GM12872 (cell line): ENCODE measurements around the gene IQSEC1.

Source experiments
- TF ChIP-seq, protein P1 (sequence below): IDR thresholded peaks from 3 replicates; pipeline ENCODE4 v1.5.1; 2011; ENCODE audit warnings: low read depth, mild to moderate bottlenecking, low read length, moderate library complexity; ENCODE audit not compliant: insufficient read depth

Gene IQSEC1

DNA sequence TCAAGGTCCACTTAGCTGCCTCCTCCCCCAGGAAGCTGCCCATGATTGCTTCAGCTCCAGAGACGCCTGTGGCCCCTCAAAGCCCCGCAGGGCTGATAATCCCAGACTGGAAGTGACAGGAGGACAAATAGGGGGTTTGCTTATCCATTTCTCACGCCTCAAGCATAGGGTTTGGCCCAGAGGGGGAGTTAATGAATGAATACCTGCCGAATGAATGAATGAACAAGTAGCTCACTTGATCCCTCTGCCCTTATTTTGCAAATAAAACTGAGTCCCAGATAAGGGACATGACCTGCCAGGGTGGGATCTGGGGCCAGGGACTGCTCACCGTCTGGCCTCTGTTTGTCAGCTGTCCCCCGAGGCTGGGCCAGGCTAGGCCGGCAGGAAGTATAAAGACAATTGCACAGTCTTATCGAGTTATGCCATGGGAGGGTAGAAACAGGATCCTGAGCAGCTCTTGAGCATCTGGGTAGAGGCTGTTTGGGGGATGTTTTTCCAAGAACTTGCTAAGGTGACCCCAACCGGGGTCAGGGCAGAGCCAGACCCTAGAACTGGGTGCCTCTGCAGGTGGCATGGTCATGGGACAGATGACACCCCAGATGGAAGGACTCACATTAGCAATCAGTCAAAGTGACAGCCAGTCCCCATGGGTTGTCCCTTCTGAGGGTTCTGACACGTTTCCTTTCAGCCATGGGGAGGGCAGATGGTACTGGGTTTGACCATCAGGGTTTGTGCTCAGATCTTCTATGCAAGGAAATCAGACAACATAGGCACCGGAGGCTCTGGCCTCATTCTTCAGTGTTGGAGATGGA is 45.0 kb downstream of the IQSEC1 start:
- TF ChIP-seq, protein P1, sequence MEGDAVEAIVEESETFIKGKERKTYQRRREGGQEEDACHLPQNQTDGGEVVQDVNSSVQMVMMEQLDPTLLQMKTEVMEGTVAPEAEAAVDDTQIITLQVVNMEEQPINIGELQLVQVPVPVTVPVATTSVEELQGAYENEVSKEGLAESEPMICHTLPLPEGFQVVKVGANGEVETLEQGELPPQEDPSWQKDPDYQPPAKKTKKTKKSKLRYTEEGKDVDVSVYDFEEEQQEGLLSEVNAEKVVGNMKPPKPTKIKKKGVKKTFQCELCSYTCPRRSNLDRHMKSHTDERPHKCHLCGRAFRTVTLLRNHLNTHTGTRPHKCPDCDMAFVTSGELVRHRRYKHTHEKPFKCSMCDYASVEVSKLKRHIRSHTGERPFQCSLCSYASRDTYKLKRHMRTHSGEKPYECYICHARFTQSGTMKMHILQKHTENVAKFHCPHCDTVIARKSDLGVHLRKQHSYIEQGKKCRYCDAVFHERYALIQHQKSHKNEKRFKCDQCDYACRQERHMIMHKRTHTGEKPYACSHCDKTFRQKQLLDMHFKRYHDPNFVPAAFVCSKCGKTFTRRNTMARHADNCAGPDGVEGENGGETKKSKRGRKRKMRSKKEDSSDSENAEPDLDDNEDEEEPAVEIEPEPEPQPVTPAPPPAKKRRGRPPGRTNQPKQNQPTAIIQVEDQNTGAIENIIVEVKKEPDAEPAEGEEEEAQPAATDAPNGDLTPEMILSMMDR: no peak

DNA sequence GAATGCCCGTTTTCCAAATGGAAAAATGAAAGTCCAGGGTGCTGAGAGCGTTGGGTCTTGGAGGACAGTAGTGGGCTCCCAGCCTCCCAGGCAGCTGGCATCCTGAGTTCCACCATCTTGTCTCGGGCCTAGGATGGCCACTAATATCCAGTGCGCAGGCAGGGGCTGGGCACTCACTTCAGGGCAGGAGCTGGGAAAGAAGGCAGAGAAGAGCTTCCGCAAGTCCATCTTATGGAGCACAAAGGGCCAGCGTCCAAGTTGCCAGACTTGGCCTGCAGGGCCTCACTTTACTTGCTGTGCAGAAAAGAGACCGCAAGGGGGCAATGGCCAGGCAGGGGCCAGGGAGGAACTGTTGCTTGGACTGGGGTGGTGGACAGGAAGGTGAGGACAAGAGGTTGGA is 46.1 kb downstream of the IQSEC1 start:
- TF ChIP-seq, protein P1: no peak

DNA sequence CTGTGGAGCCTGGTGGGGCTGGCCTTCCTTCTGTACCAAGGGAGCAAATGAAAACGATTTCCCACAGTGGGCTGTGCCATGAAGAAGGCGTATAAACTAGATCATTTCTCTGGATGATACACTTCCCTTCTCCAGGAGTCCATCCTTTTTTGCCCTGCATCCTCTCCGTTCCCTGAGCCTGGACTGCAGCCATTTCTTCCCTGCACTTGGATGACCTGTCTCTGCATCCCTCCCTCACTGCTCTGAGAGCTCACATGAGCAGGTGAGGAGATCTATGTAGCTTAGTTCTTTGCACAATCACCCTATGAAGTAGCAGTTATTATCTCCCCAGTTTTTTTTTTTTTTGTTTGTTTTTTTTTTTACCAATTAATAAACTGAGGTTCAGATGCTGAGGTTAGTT is 46.7 kb downstream of the IQSEC1 start:
- TF ChIP-seq, protein P1: no peak

DNA sequence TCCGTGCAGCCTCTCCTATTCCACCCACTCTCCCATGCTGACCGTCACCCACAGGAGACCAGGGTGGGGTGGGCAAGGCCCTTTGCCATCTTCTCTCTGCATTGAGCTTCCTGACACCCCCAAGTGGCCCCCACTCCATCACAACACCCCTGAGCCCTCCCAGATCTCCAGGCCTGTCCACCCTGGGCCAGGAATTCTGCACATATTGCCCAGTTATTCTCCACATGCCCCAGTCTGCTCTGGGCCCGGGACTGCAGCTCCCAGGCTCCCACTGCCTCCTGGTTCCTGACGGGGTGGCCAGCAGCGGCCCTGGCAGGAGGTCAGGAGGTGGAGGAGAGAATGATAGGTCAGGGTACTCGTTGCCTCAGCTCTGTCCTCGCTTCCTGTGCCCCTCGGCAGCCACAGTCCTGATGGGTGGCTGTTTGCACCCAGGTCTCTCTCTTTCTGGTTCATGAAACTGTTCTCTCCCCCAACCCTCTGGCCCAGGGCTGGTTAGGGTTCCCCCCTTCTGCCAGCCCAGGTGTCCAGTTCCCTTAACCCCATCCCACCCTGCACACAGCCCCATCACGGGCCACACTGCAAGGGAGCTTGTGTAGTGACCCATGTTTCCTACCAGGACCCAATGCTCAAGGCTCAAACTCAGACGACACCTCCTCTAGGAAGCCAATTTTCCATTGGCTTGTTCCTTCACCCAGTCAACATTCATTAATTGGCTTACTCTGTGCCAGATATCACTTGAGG is 47.3 kb downstream of the IQSEC1 start:
- TF ChIP-seq, protein P1: no peak

DNA sequence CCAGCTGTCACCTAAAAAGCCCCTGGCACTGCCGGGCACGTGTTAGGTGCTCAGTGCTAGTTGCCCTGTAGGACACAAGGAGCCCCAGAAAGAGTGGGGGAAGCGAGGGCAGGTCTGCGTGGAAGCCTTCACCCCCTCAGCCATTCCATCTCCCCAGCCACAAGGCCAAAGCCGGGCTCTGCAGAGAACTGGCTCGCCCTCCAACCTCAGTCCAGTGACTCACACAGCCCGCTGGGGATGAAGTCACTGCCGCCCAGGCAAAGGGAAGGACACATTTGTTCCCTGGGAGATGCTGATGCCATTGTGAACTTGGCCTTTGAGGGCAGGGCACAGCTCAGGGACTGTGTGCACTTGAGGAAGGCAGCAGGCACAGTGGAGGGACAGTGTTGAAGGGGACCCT is 48.1 kb downstream of the IQSEC1 start:
- TF ChIP-seq, protein P1: no peak

DNA sequence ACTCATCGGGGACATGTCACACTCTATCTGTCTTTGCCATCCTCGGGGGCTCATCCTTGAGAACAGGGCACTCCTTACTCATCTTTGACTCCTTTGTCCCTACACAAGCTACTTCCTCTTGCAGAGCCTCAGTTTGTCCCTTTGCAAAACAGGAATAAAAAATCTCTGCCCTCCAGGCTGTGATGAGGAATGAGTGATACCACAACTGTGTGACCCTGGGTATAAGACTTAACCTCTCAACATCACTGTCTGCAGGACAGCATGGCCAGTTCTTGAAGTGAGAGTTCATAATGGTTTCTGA is 48.5 kb downstream of the IQSEC1 start:
- TF ChIP-seq, protein P1: no peak

DNA sequence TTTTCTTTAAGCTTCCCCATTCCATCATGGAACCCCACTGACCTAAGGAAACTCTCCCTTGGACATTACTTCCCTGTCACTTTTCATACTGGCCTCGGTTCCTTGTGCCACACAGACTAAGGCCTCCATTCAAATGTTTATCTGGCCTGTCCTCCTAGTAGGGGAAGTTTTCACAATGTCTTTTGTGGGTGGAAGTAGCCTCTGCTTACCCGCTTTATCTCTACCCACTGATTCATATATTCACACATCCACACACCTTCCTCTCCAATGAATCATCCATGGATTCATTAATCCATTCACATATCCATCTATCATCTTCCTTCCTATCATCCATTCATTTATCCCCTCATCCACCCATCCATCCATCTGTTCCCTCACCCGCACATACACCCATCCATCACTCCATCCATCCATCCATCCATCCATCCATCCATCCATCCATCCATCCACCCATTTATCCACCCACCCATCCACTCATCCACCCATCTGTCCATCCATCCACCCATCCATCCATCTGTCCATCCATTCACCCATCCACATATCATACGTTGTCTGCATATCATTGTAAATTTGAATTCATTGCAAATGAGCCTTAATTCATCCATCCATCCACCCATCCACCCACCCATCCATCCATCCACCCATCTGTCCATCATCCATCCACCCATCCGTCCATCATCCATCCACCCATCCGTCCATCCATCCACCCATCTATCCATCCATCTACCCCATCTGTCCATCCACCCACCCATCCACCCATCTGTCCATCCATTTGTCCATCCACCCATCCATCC is 49.1 kb downstream of the IQSEC1 start:
- TF ChIP-seq, protein P1: no peak
